GM18517 (cell line): ENCODE data around the gene NOB1.
"Not testable (repeated sequence)": the region's sequence is repeated elsewhere in the genome, so short reads cannot be mapped to it uniquely, and the experiment has no call there.

ENCODE experiments used
- ATAC-seq: cut with Tn5 transposase; IDR thresholded peaks from one replicate; pipeline ENCODE4 v1.9.1; 2021; ENCODE audit warnings: mild to moderate bottlenecking, moderate library complexity; ENCODE audit not compliant: unreplicated experiment

The NOB1 gene

DNA sequence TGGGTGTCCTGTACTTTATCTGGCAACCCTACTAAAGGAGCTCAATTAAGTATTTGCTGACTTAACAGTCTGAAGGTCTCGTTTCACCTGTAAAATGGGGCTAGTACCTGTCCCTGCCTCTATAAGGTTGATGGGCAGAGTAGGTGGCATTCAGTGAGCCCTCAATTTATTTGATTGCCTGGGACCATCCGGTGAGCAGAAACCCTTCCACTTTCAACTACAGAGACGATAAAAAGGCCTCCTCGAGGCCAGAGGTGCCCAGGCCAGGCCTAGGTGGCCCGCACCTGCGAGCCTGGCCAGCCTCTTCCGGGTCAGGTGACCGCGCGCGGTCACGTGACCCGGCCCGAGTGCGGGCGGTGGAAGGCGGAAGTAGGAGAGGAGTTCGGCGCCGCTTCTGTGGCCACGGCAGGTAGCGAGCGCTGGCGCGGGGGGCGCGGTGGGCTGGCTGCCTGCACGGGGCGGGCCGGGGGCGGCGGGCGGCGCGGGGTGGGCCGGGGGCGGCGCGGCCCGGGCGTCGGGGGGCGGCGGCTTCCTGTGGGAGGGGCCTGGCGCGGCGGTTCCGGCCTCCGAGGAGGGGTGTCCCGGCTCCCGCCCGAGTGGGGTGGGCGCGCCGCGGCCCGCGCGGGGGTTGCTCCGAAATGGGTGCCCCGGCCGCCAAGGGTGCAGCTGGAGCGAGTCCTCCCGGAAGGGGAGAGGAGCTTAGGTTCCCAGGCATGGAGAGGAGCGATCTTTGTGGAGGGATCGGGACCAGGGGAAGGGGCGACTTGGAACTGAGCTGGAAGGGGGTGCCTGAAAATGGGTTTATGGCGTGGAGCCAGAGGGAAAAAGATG lies 7.5 kb upstream of the NOB1 start, which contains the start of gene WWP2:
WWP2 (plus strand) TSS at position 350 of the 831 bp plus-strand sequence. CDS start 24,679 bp downstream, outside the sequence.
- ATAC-seq = peak; percentile 50

- not testable (repeated sequence) for ATAC-seq
These were observed 2.6 kb upstream of the NOB1 start for GRCh38 chr16:69757375-69757774.

- no peak for ATAC-seq
These were observed 2.0 kb upstream of the NOB1 start for GRCh38 chr16:69756705-69757104.

DNA sequence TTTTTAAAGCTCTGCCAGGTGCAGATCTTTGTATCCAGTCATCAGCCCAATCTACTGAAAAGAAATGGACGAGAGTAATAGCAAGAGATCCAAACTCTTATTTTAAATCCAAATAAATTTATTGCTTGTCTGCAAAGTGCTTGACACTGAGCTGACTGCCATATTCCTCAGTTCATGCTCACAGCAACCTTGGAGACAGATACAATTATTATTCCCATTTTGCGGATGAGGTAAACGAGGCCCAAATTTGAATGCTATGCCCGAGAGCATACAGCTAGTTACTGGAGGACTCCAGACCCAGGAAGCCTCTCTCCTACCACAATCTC lies 620 bp downstream of the NOB1 start:
- no peak for ATAC-seq

DNA sequence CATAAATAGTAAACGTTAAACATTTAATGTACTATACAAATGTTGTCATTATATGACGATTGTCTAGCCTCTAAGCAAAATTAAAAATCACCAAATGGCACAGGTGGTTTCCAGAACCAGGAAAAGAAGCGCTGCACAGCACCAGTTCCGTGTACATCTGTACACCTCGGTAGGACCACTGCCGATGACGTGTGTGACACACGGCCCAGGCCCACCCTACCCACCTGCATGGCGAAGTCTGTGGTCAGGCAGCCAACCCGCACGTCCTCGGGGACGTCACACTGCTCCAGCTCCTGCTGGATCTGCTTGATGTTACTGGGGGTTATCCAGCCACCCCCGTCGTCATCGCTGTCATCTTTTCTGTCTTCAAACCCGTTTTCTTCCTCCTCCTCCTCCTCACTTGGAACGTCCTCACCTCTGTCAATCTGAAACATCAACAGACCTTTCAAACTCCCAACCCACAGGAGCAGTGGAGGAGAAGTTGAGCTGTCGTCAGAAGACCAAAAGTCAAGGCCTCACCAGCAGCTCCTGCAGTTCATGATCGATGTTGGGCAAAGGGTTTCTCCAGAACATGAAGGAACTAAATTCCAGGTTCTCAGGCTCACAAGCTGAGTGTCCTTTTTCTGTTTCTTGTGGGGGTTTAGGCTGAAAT lies 5.9 kb downstream of the NOB1 start:
- no peak for ATAC-seq

DNA sequence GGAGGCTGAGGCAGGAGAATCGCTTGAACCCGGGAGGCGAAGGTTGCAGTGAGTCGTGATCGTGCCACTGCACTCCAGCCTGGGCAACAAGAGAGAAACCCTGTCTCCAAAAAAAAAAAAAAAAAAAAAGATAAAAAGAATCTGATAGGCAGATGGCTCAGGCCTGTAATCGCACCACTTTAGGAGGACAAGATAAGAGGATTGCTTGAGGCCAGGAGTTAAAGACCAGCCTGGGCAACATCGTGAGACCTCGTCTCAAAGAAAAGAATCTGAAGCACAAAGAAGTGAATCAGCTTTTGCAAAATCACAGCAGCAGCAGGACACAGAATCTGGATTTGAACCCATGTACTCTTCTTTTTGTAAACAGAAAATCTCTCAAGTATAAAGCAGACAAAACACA lies 7.6 kb downstream of the NOB1 start:
- no peak for ATAC-seq

GRCh38 chr16:69745959-69746358 lies 8.8 kb downstream of the NOB1 start:
- no peak for ATAC-seq

DNA sequence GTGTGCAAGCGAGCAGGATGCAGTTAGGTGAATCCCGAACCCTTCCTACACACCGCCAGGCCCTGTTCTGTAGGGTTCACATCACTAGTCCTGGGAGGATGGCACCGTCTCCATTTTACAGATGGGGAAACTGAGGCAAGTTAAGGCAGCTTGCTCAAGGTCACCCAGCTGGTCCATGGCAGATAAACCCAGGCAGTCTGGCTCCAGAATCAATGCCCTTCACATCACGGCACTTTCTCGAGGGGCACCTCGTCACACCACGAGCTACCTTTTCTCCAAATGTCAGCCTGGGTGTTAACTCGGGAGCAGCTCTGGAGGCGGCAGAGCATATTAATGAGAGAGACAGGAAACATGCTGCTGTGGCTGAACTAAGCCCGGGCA lies 9.5 kb downstream of the NOB1 start:
- no peak for ATAC-seq

DNA sequence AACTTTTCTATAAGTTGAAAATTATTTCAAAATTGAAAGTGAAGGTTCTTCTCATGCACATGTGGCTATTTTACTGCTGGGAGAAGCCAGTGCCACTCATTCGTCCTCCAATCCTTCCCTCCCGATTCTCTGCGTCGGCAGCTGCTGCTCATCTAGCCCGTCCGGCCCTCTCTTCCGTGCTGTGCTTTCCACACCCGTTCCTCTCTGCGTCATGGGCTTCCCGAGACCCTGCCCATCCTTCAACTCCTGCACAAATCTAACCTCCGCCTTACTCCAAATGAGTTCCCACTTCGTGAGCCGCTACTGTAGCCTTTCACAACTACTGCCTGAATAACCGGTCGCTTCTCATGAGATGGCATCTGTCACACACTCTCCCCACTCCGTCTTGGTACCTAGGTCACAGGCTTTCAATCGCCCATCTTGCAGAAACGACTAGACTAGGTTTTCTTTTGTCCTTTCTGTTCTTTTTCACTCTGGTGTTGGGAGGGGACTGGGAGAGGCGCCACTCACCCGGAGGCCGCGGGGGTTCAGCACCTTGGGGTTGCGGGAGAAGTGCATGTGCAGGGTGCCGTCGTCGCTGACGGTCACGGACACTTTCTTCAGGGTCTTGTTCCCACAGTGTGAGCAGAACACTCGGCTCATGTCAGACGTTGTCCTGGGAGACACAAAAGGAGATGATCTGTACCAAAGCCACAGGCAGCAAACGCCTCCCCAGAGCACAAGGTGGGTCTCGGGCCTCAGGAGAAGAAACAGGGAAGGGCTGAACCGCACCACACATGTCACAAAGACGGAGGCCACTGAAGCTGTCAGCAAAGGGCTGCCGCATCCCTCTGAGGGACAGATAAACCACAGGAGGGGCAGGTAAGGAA lies 10.1 kb downstream of the NOB1 start:
- ATAC-seq = no peak

DNA sequence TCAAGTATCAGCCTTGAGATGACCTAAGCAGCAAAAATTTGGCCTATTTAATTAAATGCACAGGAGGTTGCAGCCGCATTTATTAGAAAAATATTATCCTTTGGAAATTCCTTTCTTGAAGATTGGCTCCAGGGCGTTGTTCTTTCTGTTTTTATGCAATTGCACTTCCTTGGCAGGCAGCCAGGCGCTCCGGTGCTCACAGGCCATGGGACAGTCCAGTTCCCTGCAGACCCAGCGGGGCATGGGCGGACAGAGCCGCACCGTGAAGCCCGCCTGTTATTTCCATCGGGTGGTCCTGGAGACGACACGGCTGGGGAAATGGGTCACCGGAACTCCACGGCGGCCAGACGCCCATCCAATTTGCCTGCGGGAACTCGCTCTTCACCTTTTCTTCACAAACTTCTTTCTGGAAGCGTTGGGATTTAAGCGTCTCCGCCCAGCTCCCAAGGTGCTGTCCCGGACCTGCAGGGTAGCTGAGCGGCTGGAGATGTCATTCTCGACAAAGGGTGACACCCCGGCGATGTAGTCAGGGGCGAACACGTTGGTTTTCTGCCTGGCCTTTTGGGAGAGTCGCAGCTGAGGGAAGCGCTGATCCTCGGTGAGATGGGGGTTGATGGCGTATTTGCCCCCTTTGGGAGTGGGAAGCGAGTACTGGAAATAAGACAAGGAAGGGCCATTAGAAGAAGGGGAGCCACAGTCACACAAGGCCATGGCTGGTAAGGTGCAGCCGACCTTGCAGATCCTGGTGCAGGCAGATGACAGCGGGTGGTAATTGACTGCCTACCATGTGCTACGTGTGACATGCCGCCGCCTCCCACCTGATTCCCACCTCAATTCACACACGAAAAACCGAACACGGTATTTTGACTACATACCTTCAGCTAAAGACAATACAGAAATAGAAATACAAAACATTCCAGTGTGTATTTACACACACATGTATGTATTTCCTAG lies 12.5 kb downstream of the NOB1 start:
- ATAC-seq = no peak

GRCh38 chr16:69741519-69741918 lies 13.2 kb downstream of the NOB1 start:
- no peak for ATAC-seq

DNA sequence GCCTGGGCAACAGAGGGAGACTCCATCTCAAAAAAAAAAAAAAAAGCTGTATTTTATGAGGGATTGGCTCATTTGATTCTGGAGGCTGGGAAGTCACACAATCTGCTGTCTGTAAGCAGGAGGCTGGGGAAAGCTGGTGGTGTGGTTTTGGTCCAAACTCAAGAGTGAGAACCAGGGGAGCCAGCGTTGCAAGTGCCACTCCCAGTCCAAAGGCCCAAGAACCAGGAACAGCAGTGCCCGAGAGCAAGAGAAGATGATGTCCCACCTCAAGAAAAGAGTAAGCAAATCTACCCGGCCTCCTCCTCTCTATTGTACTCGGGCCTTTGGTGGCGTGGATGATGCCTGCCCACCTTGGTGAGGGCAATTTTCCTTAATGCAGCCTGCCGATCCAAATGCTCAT lies 22.6 kb downstream of the NOB1 start:
- ATAC-seq = no peak

GRCh38 chr16:69731280-69731679 lies 23.4 kb downstream of the NOB1 start:
- ATAC-seq = not testable (repeated sequence)

- ATAC-seq = not testable (repeated sequence)
These were observed 25.7 kb downstream of the NOB1 start for GRCh38 chr16:69729030-69729429.

DNA sequence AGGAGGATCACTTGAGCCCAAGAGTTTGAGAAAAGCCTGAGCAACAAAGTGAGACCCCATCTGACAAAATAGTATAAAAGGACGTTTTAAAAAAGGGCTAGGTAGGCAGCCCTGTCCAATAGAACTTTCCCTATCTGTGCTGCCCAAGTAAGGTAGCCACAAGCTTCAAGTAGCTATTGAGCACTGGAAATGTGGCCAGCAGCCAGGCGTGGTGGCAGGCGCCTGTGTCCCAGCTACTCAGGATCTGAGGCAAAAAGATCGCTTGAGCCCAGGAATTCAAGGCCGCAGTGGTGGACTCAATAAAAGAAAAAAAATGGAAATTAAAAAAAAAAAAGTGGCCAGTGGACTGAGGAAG lies 26.8 kb downstream of the NOB1 start:
- ATAC-seq = no peak

DNA sequence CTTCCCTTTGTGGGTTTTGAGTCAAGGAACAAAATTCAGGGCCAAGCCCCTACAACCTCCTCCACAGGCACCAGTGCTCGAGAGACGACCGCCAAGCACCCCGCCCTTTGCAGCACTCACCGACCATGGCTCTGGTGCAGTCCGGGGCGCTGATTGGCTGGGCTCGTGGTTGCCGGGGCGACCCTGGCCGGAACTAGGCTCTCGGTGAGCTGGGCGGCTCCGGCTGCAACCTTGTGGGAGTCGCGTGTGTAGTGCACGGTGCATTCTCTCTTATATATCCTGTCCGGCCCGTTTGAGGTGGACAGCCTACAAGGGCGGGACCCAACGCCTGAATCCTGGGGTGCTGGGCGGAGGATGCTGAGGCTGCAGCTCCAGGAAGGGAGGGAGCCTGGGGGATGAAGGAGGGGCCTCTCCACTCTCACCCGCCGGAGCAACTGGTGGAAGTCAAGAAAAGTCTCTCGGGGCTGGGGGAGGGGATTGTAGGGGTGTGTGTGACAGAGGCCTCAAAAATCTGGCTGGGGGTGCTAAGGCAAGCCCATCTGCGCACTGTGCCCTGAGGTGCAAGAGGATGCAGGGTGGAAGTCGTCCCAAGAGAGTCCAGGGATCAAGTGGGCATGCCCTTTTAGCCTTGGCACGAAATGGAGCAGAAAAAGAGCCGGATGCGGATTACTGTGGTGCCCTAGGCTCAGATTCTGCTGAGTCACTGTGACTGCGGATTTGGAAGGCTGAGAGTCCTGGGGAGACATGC lies 28.2 kb downstream of the NOB1 start, which contains the start of gene NQO1:
NQO1 (minus strand) TSS at position 248 of the 748 bp plus-strand sequence; CDS start at position 127, 121 bp downstream.
- peak; percentile 95 for ATAC-seq

DNA sequence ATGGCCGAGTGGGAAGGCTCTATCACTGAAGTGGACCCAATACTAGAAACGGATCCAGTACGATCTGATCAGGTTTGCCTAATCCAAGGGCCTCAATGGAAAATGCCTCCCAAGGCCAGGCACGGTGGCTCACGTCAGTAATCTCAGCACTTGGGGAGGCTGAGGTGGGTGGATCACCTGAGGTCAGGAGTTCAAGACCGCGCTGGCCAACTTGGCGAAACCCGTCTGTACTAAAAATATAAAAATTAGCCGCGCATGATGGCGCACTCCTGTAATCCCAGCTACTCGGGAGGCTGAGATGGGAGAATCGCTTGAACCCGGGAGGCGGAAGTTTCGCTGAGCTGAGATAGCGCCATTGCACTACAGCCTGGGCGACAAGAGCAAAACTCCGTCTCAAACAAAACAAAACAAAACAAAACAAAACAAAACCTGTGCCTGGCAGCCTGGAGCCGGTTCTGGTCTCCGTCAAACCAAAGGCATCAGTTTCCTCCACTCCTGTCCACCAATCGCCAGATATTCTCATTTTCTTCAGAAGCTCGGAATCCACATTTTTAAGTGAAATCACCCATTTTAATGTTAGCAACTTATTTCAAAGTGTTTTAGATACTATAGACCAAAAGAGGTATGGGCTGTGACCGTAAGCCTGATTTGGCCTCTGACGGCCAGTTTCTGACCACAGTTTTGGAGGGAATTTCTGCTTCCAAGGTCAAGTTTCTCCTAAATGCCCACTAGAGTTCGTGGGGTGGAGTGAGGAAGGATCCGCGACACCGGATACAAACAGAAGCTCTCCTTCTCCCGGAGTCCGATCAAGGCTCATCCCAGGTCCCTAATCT lies 29.0 kb downstream of the NOB1 start:
- no peak for ATAC-seq

- ATAC-seq = no peak
These were observed 29.7 kb downstream of the NOB1 start for GRCh38 chr16:69724981-69725479.
